Measurements from ENCODE around the gene ADCY5.
"Not testable (repeated sequence)": the region's sequence is repeated elsewhere in the genome, so short reads cannot be mapped to it uniquely, and the experiment has no call there.

ADCY5 gene

DNA sequence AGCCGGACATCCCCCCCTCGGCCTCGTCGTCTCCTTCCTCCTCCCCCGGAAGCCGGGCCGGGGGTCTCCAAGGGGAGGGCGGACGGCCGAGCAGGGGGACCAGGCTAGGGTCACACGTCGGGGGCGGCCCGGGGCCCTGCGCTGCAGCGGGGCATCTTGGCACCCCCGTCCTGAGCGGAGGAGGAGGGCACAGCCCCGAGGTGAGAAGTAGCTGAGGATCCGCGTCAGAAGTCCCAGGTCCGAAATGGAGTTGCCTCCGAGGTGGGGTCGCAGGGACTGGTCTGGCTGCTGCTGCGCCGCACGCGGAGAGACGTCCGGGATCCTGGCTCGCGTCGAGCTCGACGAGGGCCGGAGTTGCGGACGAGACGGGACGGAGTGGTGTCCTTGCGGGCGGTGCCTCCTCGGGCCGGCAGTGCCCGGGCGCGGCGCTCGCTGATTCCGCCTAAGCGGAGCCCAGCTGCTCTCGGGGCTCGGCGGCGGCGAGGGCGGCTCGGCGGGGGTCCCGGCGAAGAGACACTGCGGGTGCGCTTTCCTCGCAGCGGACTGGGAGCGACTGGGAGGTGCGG lies at the start of gene ADCY5:
ADCY5 (minus strand) TSS at position 555 of the 566 bp plus-strand sequence; CDS start at position 10, 545 bp downstream.
- DNase-seq (ENCODE audit: low read depth), result no peak
- no peak for TF ChIP-seq CTCF (conservative IDR thresholded peaks at IDR 0.05; ENCODE audit: control insufficient read depth, insufficient read depth, low read depth, low read length)
- peak within 1 kb of the TSS; percentile 41 for H3K4me3 ChIP-seq (ENCODE audit: control insufficient read depth, low read depth, low read length)

DNA sequence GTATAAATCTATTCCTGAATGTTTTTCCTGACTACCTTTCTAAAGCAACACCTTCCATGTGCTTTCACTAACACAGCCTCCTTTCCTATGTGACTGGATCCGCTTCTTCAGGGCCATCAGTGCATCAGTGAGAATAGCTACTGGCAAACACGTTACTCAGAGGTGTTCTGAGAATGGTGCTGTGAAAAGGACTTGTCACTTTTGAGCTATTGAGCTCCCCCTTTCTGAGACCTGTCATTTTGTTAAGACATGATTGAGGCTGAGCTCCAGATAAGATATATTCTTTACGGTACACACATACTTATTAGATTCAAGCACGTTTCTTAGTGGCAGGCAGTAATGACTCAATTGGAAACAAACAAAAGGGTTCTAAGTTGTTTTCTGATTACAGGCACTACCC lies 45.0 kb upstream of the ADCY5 start:
- H3K4me3 ChIP-seq (ENCODE audit: control insufficient read depth, low read depth, low read length), result no peak overlapping the region
- no peak for TF ChIP-seq CTCF (conservative IDR thresholded peaks at IDR 0.05; ENCODE audit: control insufficient read depth, insufficient read depth, low read depth, low read length)
- no peak for DNase-seq (ENCODE audit: low read depth)

GRCh38 chr3:123491966-123492587 lies 43.2 kb upstream of the ADCY5 start:
- H3K4me3 ChIP-seq (ENCODE audit: control insufficient read depth, low read depth, low read length), result no peak overlapping the region
- DNase-seq (ENCODE audit: low read depth), result no peak
- TF ChIP-seq CTCF (conservative IDR thresholded peaks at IDR 0.05; ENCODE audit: control insufficient read depth, insufficient read depth, low read depth, low read length), result no peak

GRCh38 chr3:123489400-123490004 lies 40.6 kb upstream of the ADCY5 start:
- peak; percentile 69 for DNase-seq (ENCODE audit: low read depth)
- peak; percentile 91 for TF ChIP-seq CTCF (conservative IDR thresholded peaks at IDR 0.05; ENCODE audit: control insufficient read depth, insufficient read depth, low read depth, low read length)
- H3K4me3 ChIP-seq (ENCODE audit: control insufficient read depth, low read depth, low read length), result no peak overlapping the region

DNA sequence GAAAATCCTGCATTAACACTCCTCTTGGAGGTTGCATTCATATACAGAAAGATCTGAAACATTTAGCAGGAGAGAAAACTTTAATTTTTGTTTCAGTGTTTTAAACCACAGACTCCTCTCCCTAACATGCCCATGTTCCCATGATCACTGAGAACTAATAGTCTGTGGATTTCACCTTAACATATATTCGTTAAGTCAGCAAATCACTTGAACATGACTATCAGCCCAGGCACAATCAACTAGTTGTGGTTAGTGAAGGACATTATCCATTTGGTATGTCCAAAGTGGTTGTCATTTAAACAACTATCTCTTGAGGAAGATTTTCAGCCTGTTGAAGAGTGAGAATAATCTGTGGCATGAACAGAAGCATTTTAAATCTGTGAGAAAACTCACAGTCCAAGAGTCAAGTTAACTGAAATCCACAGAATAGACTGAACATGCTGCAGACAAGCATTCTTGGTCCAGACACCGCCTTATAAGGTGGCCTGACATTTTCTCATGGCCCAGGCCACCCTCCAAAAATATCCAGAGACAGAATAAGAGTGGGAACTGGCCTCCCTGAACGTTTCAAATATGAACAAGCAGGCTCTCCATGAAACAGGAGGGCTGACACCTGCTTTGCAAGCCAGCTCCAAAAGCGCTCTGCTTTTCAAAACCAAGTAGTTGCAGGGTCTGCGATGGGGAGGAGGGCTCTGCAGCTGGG lies 39.9 kb upstream of the ADCY5 start:
- no peak for TF ChIP-seq CTCF (conservative IDR thresholded peaks at IDR 0.05; ENCODE audit: control insufficient read depth, insufficient read depth, low read depth, low read length)
- no peak overlapping the region for H3K4me3 ChIP-seq (ENCODE audit: control insufficient read depth, low read depth, low read length)
- DNase-seq (ENCODE audit: low read depth), result no peak

DNA sequence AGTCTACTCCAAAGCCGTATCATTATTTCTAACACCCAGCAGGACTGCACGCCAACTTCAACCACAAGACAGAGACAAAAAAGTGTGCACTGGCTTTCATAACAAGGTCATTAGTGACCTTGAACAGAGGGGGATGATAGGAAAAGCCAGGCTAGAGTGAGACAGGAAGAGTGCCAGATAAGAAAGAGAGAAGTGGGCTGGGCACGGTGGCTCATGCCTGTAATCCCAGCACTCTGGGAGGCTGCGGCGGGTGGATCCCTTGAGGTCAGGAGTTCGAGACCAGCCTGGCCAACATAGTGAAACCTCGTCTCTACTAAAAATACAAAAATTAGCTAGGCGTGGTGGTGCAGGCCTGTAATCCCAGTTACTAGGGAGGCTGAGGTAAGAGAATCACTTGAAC lies 38.2 kb upstream of the ADCY5 start:
- not testable (repeated sequence) for DNase-seq (ENCODE audit: low read depth); H3K4me3 ChIP-seq (ENCODE audit: control insufficient read depth, low read depth, low read length)

DNA sequence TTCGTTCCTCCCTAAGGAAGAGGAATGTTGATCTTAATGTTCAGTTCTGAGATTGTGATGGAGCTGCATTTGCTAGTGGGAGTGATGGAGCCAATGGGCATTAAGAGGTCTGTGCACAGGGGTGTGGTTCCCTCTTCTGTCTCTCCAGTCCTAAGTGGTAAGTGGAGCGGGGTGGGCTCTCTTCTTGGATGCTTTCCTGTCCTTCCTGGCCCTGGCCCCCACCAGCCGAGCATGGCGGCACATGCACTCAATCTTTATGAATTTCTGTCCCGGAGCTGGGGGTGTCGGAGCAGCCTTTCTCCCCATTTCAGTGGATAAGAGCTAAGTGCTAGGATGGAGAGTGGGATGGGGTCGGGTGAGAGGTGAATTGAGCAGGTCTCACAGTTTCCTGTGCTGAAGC lies 37.6 kb upstream of the ADCY5 start:
- DNase-seq (ENCODE audit: low read depth), result no peak
- no peak overlapping the region for H3K4me3 ChIP-seq (ENCODE audit: control insufficient read depth, low read depth, low read length)
- TF ChIP-seq CTCF (conservative IDR thresholded peaks at IDR 0.05; ENCODE audit: control insufficient read depth, insufficient read depth, low read depth, low read length), result no peak

Data from fibroblast of mammary gland (primary cell).